Mesenchymal stem cell (in vitro differentiated cells and primary cell): Measurements from ENCODE around the gene CDH18.

Source experiments
- DNase-seq: peaks from one replicate; pipeline ENCODE4 v3.0.0-alpha.2; 2013
- H2AFZ ChIP-seq: one replicate; pipeline ENCODE4 v1.6.1; 2013; ENCODE audit warnings: low read depth, mild to moderate bottlenecking, control low read depth, inconsistent platforms, low read length, moderate library complexity
- H2AK5ac ChIP-seq: 2 replicates; pipeline ENCODE4 v1.6.1; 2013; ENCODE audit warnings: low read length, moderate library complexity, mild to moderate bottlenecking, inconsistent platforms; ENCODE audit not compliant: severe bottlenecking
- H2BK120ac ChIP-seq: one replicate; pipeline ENCODE4 v1.6.1; 2013; ENCODE audit warnings: low read depth, mild to moderate bottlenecking, inconsistent platforms, low read length, moderate library complexity
- H2BK12ac ChIP-seq, 2 experiments: one replicate each; pipeline ENCODE4 v1.6.1; 2013; ENCODE audit warnings: inconsistent platforms in 2 of 2, low read length in 2 of 2, mild to moderate bottlenecking in 2 of 2, moderate library complexity in 2 of 2, control low read depth in 1 of 2
- H2BK15ac ChIP-seq: one replicate; pipeline ENCODE4 v1.6.1; 2013; ENCODE audit warnings: mild to moderate bottlenecking, low read depth, inconsistent platforms; ENCODE audit not compliant: poor library complexity, severe bottlenecking
- H2BK5ac ChIP-seq: 2 replicates; pipeline ENCODE4 v1.6.1; 2013; ENCODE audit warnings: low read depth, mild to moderate bottlenecking, low read length, control low read depth, inconsistent platforms; ENCODE audit not compliant: poor library complexity, severe bottlenecking
- H3K14ac ChIP-seq, 2 experiments: one replicate each; pipeline ENCODE4 v1.6.1; 2013; ENCODE audit warnings: inconsistent platforms in 2 of 2, low read length in 2 of 2, control low read depth in 1 of 2, mild to moderate bottlenecking in 1 of 2, moderate library complexity in 1 of 2
- H3K18ac ChIP-seq, 2 experiments: one replicate each; pipeline ENCODE4 v1.6.1; 2013; ENCODE audit warnings: inconsistent platforms in 2 of 2, low read length in 2 of 2, control low read depth in 1 of 2, low read depth in 1 of 2, mild to moderate bottlenecking in 1 of 2
- H3K23ac ChIP-seq, 2 experiments: one replicate each; pipeline ENCODE4 v1.6.1; 2013; ENCODE audit warnings: inconsistent platforms in 2 of 2, low read length in 2 of 2, mild to moderate bottlenecking in 2 of 2, moderate library complexity in 2 of 2, control low read depth in 1 of 2
- H3K27ac ChIP-seq: 2 replicates; pipeline ENCODE4 v1.5.1; 2013; ENCODE audit warnings: mild to moderate bottlenecking, moderate library complexity, low read length, control low read depth, inconsistent platforms; ENCODE audit not compliant: poor library complexity, severe bottlenecking
- H3K27me3 ChIP-seq, 2 experiments: 2 replicates each; pipeline versions ENCODE4 v1.6.1 to v1.7.0; 2013; ENCODE audit warnings: low read length in 2 of 2, mild to moderate bottlenecking in 2 of 2, moderate library complexity in 2 of 2, control low read depth in 1 of 2, inconsistent platforms in 1 of 2; ENCODE audit not compliant: control insufficient read depth in 1 of 2, insufficient read depth in 1 of 2
- H3K36me3 ChIP-seq, 2 experiments: 2 replicates each; pipeline versions ENCODE4 v1.6.1 to v1.7.0; 2013; ENCODE audit warnings: low read length in 2 of 2, control low read depth in 1 of 2, inconsistent platforms in 1 of 2, low read depth in 1 of 2, mild to moderate bottlenecking in 1 of 2; ENCODE audit not compliant: insufficient read depth in 2 of 2, control insufficient read depth in 1 of 2
- H3K4ac ChIP-seq, 2 experiments: one replicate each; pipeline ENCODE4 v1.6.1; 2013; ENCODE audit warnings: inconsistent platforms in 2 of 2, low read length in 2 of 2, mild to moderate bottlenecking in 2 of 2, moderate library complexity in 2 of 2, control low read depth in 1 of 2, low read depth in 1 of 2
- H3K4me1 ChIP-seq: 2 replicates; pipeline ENCODE4 v1.6.1; 2013; ENCODE audit warnings: low read depth, low read length, control low read depth; ENCODE audit not compliant: control insufficient read depth, insufficient read depth
- H3K4me2 ChIP-seq: 2 replicates; pipeline ENCODE4 v1.6.1; 2013; ENCODE audit warnings: low read length, mild to moderate bottlenecking, inconsistent platforms; ENCODE audit not compliant: poor library complexity, severe bottlenecking
- H3K4me3 ChIP-seq, 2 experiments: 2 replicates each; pipeline versions ENCODE4 v1.5.1 to v1.7.0; 2013; ENCODE audit warnings: low read length in 2 of 2, mild to moderate bottlenecking in 2 of 2, control low read depth in 1 of 2, low read depth in 1 of 2; ENCODE audit not compliant: insufficient read depth in 1 of 2
- H3K79me1 ChIP-seq: replicated peaks from 2 replicates; pipeline ENCODE4 v1.6.1; 2013; ENCODE audit warnings: mild to moderate bottlenecking, control low read depth, low read length, inconsistent platforms; ENCODE audit not compliant: poor library complexity, severe bottlenecking
- H3K9ac ChIP-seq: 2 replicates; pipeline ENCODE4 v1.7.0; 2013; ENCODE audit warnings: mild to moderate bottlenecking, low read length, moderate library complexity
- H3K9me3 ChIP-seq: 2 replicates; pipeline ENCODE4 v1.7.0; 2013; ENCODE audit warnings: mild to moderate bottlenecking, low read length; ENCODE audit not compliant: control insufficient read depth
- H4K8ac ChIP-seq: one replicate; pipeline ENCODE4 v1.6.1; 2013; ENCODE audit warnings: inconsistent platforms, mild to moderate bottlenecking, low read length, moderate library complexity
- H4K91ac ChIP-seq: one replicate; pipeline ENCODE4 v1.6.1; 2013; ENCODE audit warnings: mild to moderate bottlenecking, low read length, inconsistent platforms
- WGBS: methylation state at CpG from one replicate; pipeline ENCODE4 v1.1.7; 2013; ENCODE audit warnings: mixed read lengths; 5-methylcytosine and 5-hydroxymethylcytosine counted together

The CDH18 gene

GRCh38 chr5:19605846-19606407 is 382.1 kb downstream of the CDH18 start:
- H4K91ac ChIP-seq, result no peak overlapping the region
- H3K14ac ChIP-seq, result no peak overlapping the region
- DNase-seq, result no peak
- no peak overlapping the region for H3K4me3 ChIP-seq
- H3K18ac ChIP-seq, result no peak overlapping the region
- no peak overlapping the region for H2BK5ac ChIP-seq
- no peak overlapping the region for H2BK12ac ChIP-seq
- no peak overlapping the region for H3K4me2 ChIP-seq
- 60% methylated on average over 3 of the region's 3 CpGs for WGBS
- H3K9ac ChIP-seq, result no peak overlapping the region
- no peak overlapping the region for H2BK15ac ChIP-seq
- H3K36me3 ChIP-seq, result no peaks in the 10 kb centered on the region
- no peaks in the 10 kb centered on the region for H3K4me1 ChIP-seq
- no peak overlapping the region for H3K23ac ChIP-seq
- H3K9me3 ChIP-seq, result peaks cover 6% of the 10 kb centered on the region
- H3K4ac ChIP-seq, result no peak overlapping the region
- H2AFZ ChIP-seq, result no peak overlapping the region
- no peak overlapping the region for H4K8ac ChIP-seq
- no peaks in the 10 kb centered on the region for H3K79me1 ChIP-seq
- H2AK5ac ChIP-seq, result no peak overlapping the region
- H3K27ac ChIP-seq, result no peak overlapping the region
- no peaks in the 10 kb centered on the region for H3K27me3 ChIP-seq
- H2BK120ac ChIP-seq, result no peak overlapping the region

GRCh38 chr5:19584131-19584530 is 403.9 kb downstream of the CDH18 start:
- Histone ChIP-seq H3K27ac (no peak overlapping the region), H3K36me3 (no peaks in the 10 kb centered on the region), H3K23ac (no peak overlapping the region), H2AK5ac (no peak overlapping the region), H2BK12ac (no peak overlapping the region), H2AFZ (no peak overlapping the region), H3K18ac (no peak overlapping the region), H3K4me1 (no peaks in the 10 kb centered on the region), H3K4ac (no peak overlapping the region), H2BK120ac (no peak overlapping the region), H3K9ac (no peak overlapping the region), H2BK15ac (no peak overlapping the region), H2BK5ac (no peak overlapping the region), H3K4me2 (no peak overlapping the region), H3K9me3 (peaks cover 4% of the 10 kb centered on the region), H4K8ac (no peak overlapping the region), H3K27me3 (no peaks in the 10 kb centered on the region), H3K14ac (no peak overlapping the region), H3K4me3 (no peak overlapping the region), H4K91ac (no peak overlapping the region), H3K79me1 (no peaks in the 10 kb centered on the region)
- 50% methylated on average over 2 of the region's 2 CpGs for WGBS
- no peak for DNase-seq

GRCh38 chr5:19577882-19578281 is 410.1 kb downstream of the CDH18 start:
- Histone ChIP-seq H3K36me3 (no peaks in the 10 kb centered on the region), H3K4me2 (no peak overlapping the region), H3K18ac (no peak overlapping the region), H2BK15ac (no peak overlapping the region), H2BK5ac (no peak overlapping the region), H3K79me1 (no peaks in the 10 kb centered on the region), H3K27me3 (no peaks in the 10 kb centered on the region), H3K4ac (no peak overlapping the region), H3K4me1 (no peaks in the 10 kb centered on the region), H3K27ac (no peak overlapping the region), H3K23ac (no peak overlapping the region), H2AFZ (peak overlapping the region; percentile 4), H3K9ac (no peak overlapping the region), H2BK12ac (no peak overlapping the region), H2AK5ac (no peak overlapping the region), H2BK120ac (no peak overlapping the region), H3K4me3 (no peak overlapping the region), H4K91ac (no peak overlapping the region), H4K8ac (no peak overlapping the region), H3K14ac (no peak overlapping the region), H3K9me3 (no peaks in the 10 kb centered on the region)
- 65% methylated on average over 3 of the region's 3 CpGs for WGBS
- DNase-seq, result no peak

DNA sequence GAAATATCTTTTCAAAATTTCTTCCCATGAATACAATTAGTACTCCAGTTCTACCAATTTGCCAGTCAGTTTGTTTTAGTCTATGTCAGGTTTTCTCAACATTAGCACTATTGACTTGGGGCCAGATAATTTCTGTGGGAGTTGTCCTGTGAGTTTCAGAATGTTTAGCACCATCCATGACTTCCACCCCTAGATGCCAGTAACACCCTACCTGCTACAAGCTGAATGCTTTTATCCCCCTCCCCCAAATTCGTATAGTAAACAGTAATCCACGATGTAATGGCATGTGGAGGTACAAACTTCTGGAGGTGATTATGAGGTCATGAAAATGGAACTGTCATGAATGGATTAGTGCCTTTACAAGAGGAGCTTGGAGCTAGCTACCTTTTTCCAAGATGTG is 420.0 kb downstream of the CDH18 start:
- Histone ChIP-seq H3K79me1 (no peaks in the 10 kb centered on the region), H2BK120ac (no peak overlapping the region), H2BK5ac (no peak overlapping the region), H3K27ac (no peak overlapping the region), H4K8ac (no peak overlapping the region), H3K9ac (no peak overlapping the region), H3K36me3 (no peaks in the 10 kb centered on the region), H4K91ac (no peak overlapping the region), H3K23ac (no peak overlapping the region), H3K18ac (no peak overlapping the region), H3K4me2 (no peak overlapping the region), H3K9me3 (peaks cover 3% of the 10 kb centered on the region), H2AFZ (no peak overlapping the region), H3K4me1 (no peaks in the 10 kb centered on the region), H2AK5ac (no peak overlapping the region), H3K4ac (no peak overlapping the region), H2BK12ac (no peak overlapping the region), H3K14ac (no peak overlapping the region), H3K4me3 (no peak overlapping the region), H2BK15ac (no peak overlapping the region), H3K27me3 (no peaks in the 10 kb centered on the region)
- 69% methylated on average over 2 of the region's 2 CpGs for WGBS
- no peak for DNase-seq
